K562 (cell line): ENCODE measurements around the gene PCSK7. TPM values are rescaled to one million over a fixed set of nuclear protein-coding genes. Genes with fewer than 3 reads are reported as not detected.

ENCODE experiments used
- AFF1 ChIP-seq, 2 experiments: fragments of 450-650 bp; IDR thresholded peaks; 2 replicates each; pipeline ENCODE4 v1.6.1; 2018; ENCODE audit warnings: mild to moderate bottlenecking in 2 of 2, low read depth in 1 of 2; ENCODE audit not compliant: partially characterized antibody in 2 of 2
- ARID3A ChIP-seq: IDR thresholded peaks from 2 replicates; pipeline ENCODE4 v1.6.1; 2012; ENCODE audit warnings: low read depth, low read length, improper control_type of control experiment, borderline replicate concordance
- BRD9 ChIP-seq: fragments of 450-650 bp; IDR thresholded peaks from 2 replicates; pipeline ENCODE4 v1.6.1; 2018; ENCODE audit warnings: low read depth; ENCODE audit not compliant: partially characterized antibody
- CBFA2T2 ChIP-seq: fragments of 450-650 bp; conservative IDR thresholded peaks from 2 replicates; pipeline ENCODE4 v1.6.1; 2017; ENCODE audit warnings: mild to moderate bottlenecking
- CBFA2T3 ChIP-seq: fragments of 450-650 bp; IDR thresholded peaks from 2 replicates; pipeline ENCODE4 v1.6.1; 2017
- HDGF ChIP-seq: fragments of 450-650 bp; IDR thresholded peaks from 2 replicates; pipeline ENCODE4 v1.6.1; 2016
- JUND ChIP-seq, 2 experiments: IDR thresholded peaks; 2 replicates in 1 of 2; 3 replicates in 1 of 2; pipeline ENCODE4 v1.6.1; 2011; ENCODE audit warnings: borderline replicate concordance in 2 of 2, low read depth in 2 of 2, low read length in 2 of 2, improper control_type of control experiment in 1 of 2, missing biosample characterization in 1 of 2, missing genetic modification characterization in 1 of 2, missing genetic modification reagents in 1 of 2
- KLF16 ChIP-seq: IDR thresholded peaks from 2 replicates; pipeline ENCODE4 v1.6.1; 2016; ENCODE audit warnings: antibody characterized with exemption
- MBD2 ChIP-seq: sonication (generic); IDR thresholded peaks from 2 replicates; pipeline ENCODE4 v1.6.1; 2016; ENCODE audit warnings: low read depth, borderline replicate concordance
- NCOR1 ChIP-seq: fragments of 450-650 bp; IDR thresholded peaks from 2 replicates; pipeline ENCODE4 v1.6.1; 2016; ENCODE audit warnings: mild to moderate bottlenecking, moderate library complexity
- POLR2A ChIP-seq: fragments of 450-650 bp; conservative IDR thresholded peaks from 2 replicates; pipeline ENCODE4 v1.6.1; 2016
- POLR2G ChIP-seq: fragments of 200-400 bp; formaldehyde crosslinking; IDR thresholded peaks from 2 replicates; pipeline ENCODE4 v1.6.1; 2017; ENCODE audit warnings: low read depth, mild to moderate bottlenecking, antibody characterized with exemption, low read length, moderate library complexity
- RCOR1 ChIP-seq, 2 experiments: IDR thresholded peaks; 2 replicates each; pipeline ENCODE4 v1.6.1; 2012; ENCODE audit warnings: low read depth in 2 of 2, low read length in 2 of 2, borderline replicate concordance in 1 of 2, improper control_type of control experiment in 1 of 2
- SMARCA4 ChIP-seq: fragments of 450-650 bp; IDR thresholded peaks from 2 replicates; pipeline ENCODE4 v1.6.1; 2016
- SRSF1 ChIP-seq: fragments of 200-400 bp; formaldehyde crosslinking; IDR thresholded peaks from 2 replicates; pipeline ENCODE4 v1.6.1; 2017; ENCODE audit warnings: mild to moderate bottlenecking, low read depth, low read length, moderate library complexity
- TAL1 ChIP-seq: fragments of 450-650 bp; IDR thresholded peaks from 2 replicates; pipeline ENCODE4 v1.6.1; 2016; ENCODE audit warnings: mild to moderate bottlenecking
- TBP ChIP-seq: optimal IDR thresholded peaks from 2 replicates; pipeline ENCODE3; 2011; ENCODE audit warnings: low read depth, low read length, improper control_type of control experiment
- THRAP3 ChIP-seq: fragments of 450-650 bp; IDR thresholded peaks from 2 replicates; pipeline ENCODE4 v1.6.1; 2016; ENCODE audit warnings: mild to moderate bottlenecking, inconsistent platforms, borderline replicate concordance
- ZKSCAN8 ChIP-seq: fragments of 200-800 bp; sonication (Bioruptor generic); IDR thresholded peaks from 2 replicates; pipeline ENCODE4 v1.6.1; 2016; ENCODE audit warnings: missing genetic modification characterization, missing compliant biosample characterization
- ZNF583 ChIP-seq: fragments of 250-450 bp; sonication (Bioruptor Pico); IDR thresholded peaks from 2 replicates; pipeline ENCODE4 v1.4.0; 2020
- ZNF586 ChIP-seq: fragments of 450-650 bp; formaldehyde crosslinking; conservative IDR thresholded peaks from 2 replicates; pipeline ENCODE4 v1.4.0; 2020; ENCODE audit warnings: mild to moderate bottlenecking, moderate library complexity
- polyA plus RNA-seq, 8 experiments: library from polyadenylated mRNA; depleted of rRNA in 4 of 8; stranded (reverse) in 5 of 8; unstranded in 3 of 8; fragments of >200 nt; fragmentation: Nextera tagmentation in 2 of 8; fragmentation: Illumina TruSeq in 1 of 8; extraction: Ambion mirVana in 2 of 8; extraction: Trizol in 1 of 8; gene quantifications; 2 replicates each; pipeline versions ENCODE4 v1.2.1 to v1.2.3, GENCODE V29; 2011 to 2014; ENCODE audit warnings: inconsistent platforms in 1 of 8, missing spikeins in 1 of 8
- total RNA-seq, 7 experiments: library from RNA; depleted of rRNA in 6 of 7; stranded (reverse); fragments of >200 nt in 6 of 7; fragmentation: Illumina TruSeq in 2 of 7; extraction: Trizol in 2 of 7; gene quantifications; 2 replicates each; pipeline versions ENCODE4 v1.2.1 to v1.2.3, GENCODE V29; 2011 to 2021; ENCODE audit warnings: low replicate concordance in 1 of 7
- TF ChIP-seq, protein P1 (sequence below): sonication (generic); formaldehyde crosslinking; IDR thresholded peaks from 2 replicates; pipeline ENCODE4 v1.8.0; 2022; ENCODE audit warnings: missing genetic modification reagents, mild to moderate bottlenecking, moderate library complexity, borderline replicate concordance

Gene PCSK7
- total and polyA plus RNA-seq, 9 of the 15 experiments (the other 6 are each of a cell fraction or from before 2014, with no cell fraction given): 3.1 to 29.2 (median 15.6) TPM

DNA sequence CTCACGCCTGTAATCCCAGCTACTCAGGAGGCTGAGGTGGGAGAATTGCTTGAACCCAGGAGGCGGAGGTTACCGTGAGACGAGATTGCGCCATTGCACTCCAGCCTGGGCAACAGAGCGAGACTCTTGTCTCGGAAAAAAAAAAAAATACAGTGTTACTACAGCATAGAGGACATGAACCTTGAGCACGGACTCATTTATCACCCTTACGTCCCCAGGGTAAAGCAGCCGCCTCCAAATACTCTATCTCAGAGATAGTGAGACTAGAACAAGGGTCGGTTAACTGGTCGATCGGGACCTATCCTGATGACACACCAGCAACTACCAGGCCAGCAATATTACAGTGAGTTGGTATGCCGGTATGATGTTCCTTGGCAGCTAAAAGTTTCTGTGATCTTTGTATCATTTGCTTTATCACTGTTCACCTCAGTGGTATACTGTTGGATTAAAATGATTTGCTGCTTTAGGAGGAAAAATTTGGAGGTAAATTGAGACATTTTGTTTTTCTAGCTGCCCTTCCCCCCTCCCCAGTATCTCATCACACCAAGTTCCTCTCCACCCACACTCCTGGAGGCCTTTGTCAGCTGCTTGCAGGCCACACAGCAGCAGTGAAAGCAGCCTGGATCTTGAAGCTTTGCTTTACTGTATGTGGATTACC, 60.3 kb downstream of the PCSK7 start (continued):
- TF ChIP-seq ARID3A: no peak
- no peak for TF ChIP-seq BRD9
- peak; percentile 74 for TF ChIP-seq CBFA2T2
- TF ChIP-seq, protein P1, sequence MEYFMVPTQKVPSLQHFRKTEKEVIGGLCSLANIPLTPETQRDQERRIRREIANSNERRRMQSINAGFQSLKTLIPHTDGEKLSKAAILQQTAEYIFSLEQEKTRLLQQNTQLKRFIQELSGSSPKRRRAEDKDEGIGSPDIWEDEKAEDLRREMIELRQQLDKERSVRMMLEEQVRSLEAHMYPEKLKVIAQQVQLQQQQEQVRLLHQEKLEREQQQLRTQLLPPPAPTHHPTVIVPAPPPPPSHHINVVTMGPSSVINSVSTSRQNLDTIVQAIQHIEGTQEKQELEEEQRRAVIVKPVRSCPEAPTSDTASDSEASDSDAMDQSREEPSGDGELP (CRISPR knock-in tag): peak; percentile 58
- no peak for TF ChIP-seq ZKSCAN8 (CRISPR knock-in tag)
- TF ChIP-seq CBFA2T3: peak; percentile 86
- 0 out of 2 replicates have a peak, but pooled peaks have one; percentile 13 for TF ChIP-seq HDGF
- TF ChIP-seq AFF1 (IDR thresholded peaks at IDR 0.05; ENCODE audit: low read depth in 1 of 2, partially characterized antibody in 2 of 2): peak in 1 of 2 experiments; percentile 24
- TF ChIP-seq NCOR1: peak; percentile 66
- peak; percentile 65; the same call in 1 of the 2 replicates for TF ChIP-seq POLR2A
- TF ChIP-seq TAL1: peak; percentile 48; the same call in 1 of the 2 replicates
- TF ChIP-seq THRAP3: no peak
- TF ChIP-seq MBD2: no peak
- peak in 1 of 2 experiments; percentile 75; a peak in 1 of 4 replicates for TF ChIP-seq RCOR1 (IDR thresholded peaks at IDR 0.05; ENCODE audit: borderline replicate concordance in 1 of 2, low read depth in 2 of 2, low read length in 2 of 2)
- TF ChIP-seq SRSF1: no peak
- TF ChIP-seq JUND (IDR thresholded peaks at IDR 0.05; ENCODE audit: borderline replicate concordance, low read depth, low read length): 0 out of 2 replicates have a peak, but pooled peaks have one; percentile 11
- TF ChIP-seq JUND (tag; IDR thresholded peaks at IDR 0.05; ENCODE audit: borderline replicate concordance, low read depth, low read length): 0 out of 3 replicates have a peak, but pooled peaks have one; percentile 20
- TF ChIP-seq ZNF586 (CRISPR knock-in tag): no peak
- TF ChIP-seq POLR2G: 0 out of 2 replicates have a peak, but pooled peaks have one; percentile 35
- peak; percentile 2 for TF ChIP-seq TBP
- TF ChIP-seq ZNF583 (CRISPR knock-in tag): no peak
- peak; percentile 58; the same call in 1 of the 2 replicates for TF ChIP-seq SMARCA4
- TF ChIP-seq KLF16: no peak
